Amniotic stem cell (primary cell): Measurements from ENCODE around the gene STYXL2.

Experiments used
- DNase-seq: peaks from one replicate; lab custom pipeline; 2025; lab: John Stamatoyannopoulos, UW

The STYXL2 gene

GRCh38 chr1:167136806-167137205 is 42.9 kb downstream of the STYXL2 start:
- DNase-seq = no peak

GRCh38 chr1:167137332-167137781 is 43.5 kb downstream of the STYXL2 start:
- DNase-seq = no peak

- no peak for DNase-seq
Observed at GRCh38 chr1:167137793-167138510, 44.1 kb downstream of the STYXL2 start.

GRCh38 chr1:167138703-167139102 is 44.8 kb downstream of the STYXL2 start:
- DNase-seq = no peak

- DNase-seq = no peak
Observed at GRCh38 chr1:167141963-167142362, 48.1 kb downstream of the STYXL2 start.
